Type B pancreatic cell (in vitro differentiated cells): Measurements from ENCODE around the gene RNPS1. TPM values are rescaled to one million over a fixed set of nuclear protein-coding genes. Genes with fewer than 3 reads are reported as not detected.

Source experiments
- DNase-seq: peaks from one replicate; pipeline ENCODE4 v3.0.0; 2021; ENCODE audit warnings: mixed read lengths; ENCODE audit not compliant: unreplicated experiment; ENCODE audit errors: extremely low spot score
- H3K27ac Mint-ChIP-seq: 2 replicates; pipeline ENCODE4 v1.8.0; 2021; ENCODE audit warnings: mild to moderate bottlenecking, mixed read lengths
- H3K27me3 Mint-ChIP-seq: 2 replicates; pipeline ENCODE4 v1.8.0; 2021; ENCODE audit warnings: mixed read lengths
- H3K36me3 Mint-ChIP-seq: 2 replicates; pipeline ENCODE4 v1.8.0; 2021; ENCODE audit warnings: mixed read lengths
- H3K4me1 Mint-ChIP-seq: one replicate; pipeline ENCODE4 v1.8.0; 2021; ENCODE audit warnings: mixed read lengths; ENCODE audit not compliant: unreplicated experiment
- H3K4me3 Mint-ChIP-seq: 2 replicates; pipeline ENCODE4 v1.8.0; 2021; ENCODE audit warnings: mild to moderate bottlenecking, mixed read lengths
- H3K9me3 Mint-ChIP-seq: 2 replicates; pipeline ENCODE4 v1.8.0; 2021; ENCODE audit warnings: mixed read lengths
- CTCF ChIP-seq: fragments of 200-600 bp; sonication (generic); conservative IDR thresholded peaks from 2 replicates; pipeline ENCODE4 v1.5.0; 2021; ENCODE audit warnings: antibody characterized with exemption, mild to moderate bottlenecking
- total RNA-seq: library from RNA; stranded (reverse); gene quantifications from 2 replicates; pipeline ENCODE4 v1.2.1, GENCODE V29; 2021; ENCODE audit warnings: low replicate concordance

RNPS1 gene
- total RNA-seq, 1 donor from 2014 or later, result 241 TPM

- DNase-seq, result no peak
- TF ChIP-seq CTCF, result no peak
- Mint-ChIP-seq H3K27ac (no peak overlapping the region), H3K4me3 (no peak overlapping the region), H3K4me1 (no peaks in the 10 kb centered on the region), H3K36me3 (no peaks in the 10 kb centered on the region), H3K9me3 (no peaks in the 10 kb centered on the region), H3K27me3 (no peaks in the 10 kb centered on the region)
Measured at GRCh38 chr16:2292221-2292620, 24.3 kb upstream of the RNPS1 start.

GRCh38 chr16:2289282-2289681 is 21.4 kb upstream of the RNPS1 start:
- no peak overlapping the region for H3K27ac Mint-ChIP-seq
- no peaks in the 10 kb centered on the region for H3K36me3 Mint-ChIP-seq

GRCh38 chr16:2288726-2289125 is 20.8 kb upstream of the RNPS1 start:
- H3K4me3 Mint-ChIP-seq, result no peak overlapping the region
- TF ChIP-seq CTCF, result no peak
- no peak overlapping the region for H3K27ac Mint-ChIP-seq
- H3K36me3 Mint-ChIP-seq, result no peaks in the 10 kb centered on the region
- no peak for DNase-seq
- no peaks in the 10 kb centered on the region for H3K4me1 Mint-ChIP-seq
- H3K9me3 Mint-ChIP-seq, result no peaks in the 10 kb centered on the region
- peaks cover under 1% of the 10 kb centered on the region for H3K27me3 Mint-ChIP-seq

More at GRCh38 chr16:2289282-2289681, 21.4 kb upstream of the RNPS1 start:
- Mint-ChIP-seq H3K27me3 (no peaks in the 10 kb centered on the region), H3K9me3 (no peaks in the 10 kb centered on the region), H3K4me1 (no peaks in the 10 kb centered on the region), H3K4me3 (no peak overlapping the region)
- no peak for DNase-seq
- TF ChIP-seq CTCF, result no peak

- H3K9me3 Mint-ChIP-seq, result no peaks in the 10 kb centered on the region
- H3K4me3 Mint-ChIP-seq, result no peak overlapping the region
- DNase-seq, result no peak
- H3K27me3 Mint-ChIP-seq, result peaks cover 3% of the 10 kb centered on the region
- no peak for TF ChIP-seq CTCF
- H3K36me3 Mint-ChIP-seq, result no peaks in the 10 kb centered on the region
- no peak overlapping the region for H3K27ac Mint-ChIP-seq
- no peaks in the 10 kb centered on the region for H3K4me1 Mint-ChIP-seq
Measured at GRCh38 chr16:2287916-2288547, 20.1 kb upstream of the RNPS1 start.

GRCh38 chr16:2286550-2286949 is 18.6 kb upstream of the RNPS1 start:
- Mint-ChIP-seq H3K36me3 (no peaks in the 10 kb centered on the region), H3K4me3 (no peak overlapping the region), H3K27me3 (peaks cover 3% of the 10 kb centered on the region), H3K27ac (no peak overlapping the region), H3K9me3 (no peaks in the 10 kb centered on the region), H3K4me1 (no peaks in the 10 kb centered on the region)
- no peak for TF ChIP-seq CTCF
- DNase-seq, result no peak

GRCh38 chr16:2285731-2286191 is 17.8 kb upstream of the RNPS1 start:
- TF ChIP-seq CTCF, result no peak
- Mint-ChIP-seq H3K9me3 (no peaks in the 10 kb centered on the region), H3K27me3 (peaks cover 3% of the 10 kb centered on the region), H3K4me3 (no peak overlapping the region), H3K27ac (no peak overlapping the region), H3K4me1 (no peaks in the 10 kb centered on the region), H3K36me3 (no peaks in the 10 kb centered on the region)
- no peak for DNase-seq
